Stimulated activated CD4-positive, alpha-beta T cell treated with anti-CD3 and anti-CD28 coated beads, Interleukin-2, amount 100 ng/mL, for 48 hours (primary cell): ENCODE measurements around the gene IGF1R.

Source experiments
- DNase-seq, 2 donors: peaks; one replicate each; pipeline ENCODE4 v3.0.0-alpha.2; 2020

The IGF1R gene

DNA sequence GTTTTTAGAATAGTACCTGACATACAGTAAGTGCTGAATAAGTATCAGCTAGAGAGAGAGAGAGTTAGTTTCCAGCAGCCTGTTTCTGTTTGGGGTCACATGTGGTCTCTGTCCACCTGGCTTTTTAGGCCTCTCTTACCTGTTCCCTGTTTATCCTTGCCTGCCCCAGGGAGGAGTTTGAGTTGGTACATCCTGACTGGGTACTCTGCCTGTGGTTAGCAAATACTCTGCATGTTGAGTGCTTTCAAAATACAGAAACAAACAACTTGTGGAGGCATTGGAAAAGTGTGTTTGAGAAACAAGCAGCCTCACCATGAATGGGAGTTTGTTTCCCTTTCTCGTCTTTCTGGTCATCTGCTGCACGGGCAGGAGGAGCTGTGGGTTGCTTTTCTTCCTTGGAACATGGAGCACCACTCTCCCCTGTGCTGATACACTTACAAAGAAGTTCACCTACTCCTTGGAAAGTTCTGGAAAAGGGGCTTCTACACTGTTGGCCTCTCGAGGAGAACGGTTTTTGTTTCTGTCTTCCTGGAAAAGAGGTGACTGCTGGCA, 193.2 kb downstream of the IGF1R start:
- no peak for DNase-seq

DNA sequence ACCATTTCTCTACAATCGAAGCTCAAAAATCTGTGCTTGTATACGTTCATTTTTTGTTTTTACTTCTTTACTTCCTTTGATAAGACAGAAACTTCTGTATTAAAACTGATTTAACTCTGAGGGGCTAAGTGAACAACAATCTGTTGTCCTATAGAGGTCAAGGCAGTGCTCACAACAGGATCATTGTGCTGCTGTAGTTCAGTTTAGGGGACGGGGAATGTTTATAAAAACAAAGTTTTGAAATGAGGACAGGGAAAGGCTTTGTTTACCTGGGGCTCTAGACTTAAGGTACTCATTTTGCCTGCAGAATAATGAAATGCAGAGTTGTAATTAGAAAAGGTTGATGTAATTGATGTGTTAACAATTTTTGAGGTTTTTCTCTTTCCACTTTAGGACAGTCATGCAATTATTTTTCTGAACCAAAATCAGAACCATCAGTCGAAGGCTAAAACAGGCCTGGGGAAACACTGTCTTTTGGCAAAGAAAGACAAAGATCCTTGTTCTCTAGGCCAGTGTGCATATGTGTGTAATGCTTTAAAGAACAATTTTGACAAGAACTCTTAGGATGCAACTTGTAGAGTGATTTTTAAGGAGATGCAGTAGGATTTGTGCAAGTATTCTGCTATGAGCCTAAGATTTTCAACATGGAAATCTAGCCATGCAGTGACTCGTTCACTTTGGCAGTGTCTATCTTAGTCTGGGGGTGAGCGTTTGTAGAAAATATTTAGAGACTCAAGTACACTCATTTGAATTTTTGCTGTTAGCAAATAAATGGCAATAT, 194.0 kb downstream of the IGF1R start:
- DNase-seq: no peak

DNA sequence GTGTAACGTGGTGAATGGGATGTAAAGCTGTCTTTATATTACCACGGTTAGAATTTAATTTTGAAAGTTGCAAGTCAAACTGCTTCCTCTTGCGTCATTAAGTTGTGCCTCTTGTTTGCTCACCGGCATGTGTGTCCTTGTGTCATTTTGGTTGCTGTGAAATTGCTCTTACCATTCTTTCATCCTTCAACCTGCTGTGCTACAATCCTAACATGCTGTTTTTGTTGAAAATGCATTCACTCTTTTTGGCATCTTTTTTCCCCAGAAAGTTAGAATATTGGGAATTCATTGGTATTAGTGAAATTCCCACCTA, 194.6 kb downstream of the IGF1R start:
- no peak for DNase-seq

DNA sequence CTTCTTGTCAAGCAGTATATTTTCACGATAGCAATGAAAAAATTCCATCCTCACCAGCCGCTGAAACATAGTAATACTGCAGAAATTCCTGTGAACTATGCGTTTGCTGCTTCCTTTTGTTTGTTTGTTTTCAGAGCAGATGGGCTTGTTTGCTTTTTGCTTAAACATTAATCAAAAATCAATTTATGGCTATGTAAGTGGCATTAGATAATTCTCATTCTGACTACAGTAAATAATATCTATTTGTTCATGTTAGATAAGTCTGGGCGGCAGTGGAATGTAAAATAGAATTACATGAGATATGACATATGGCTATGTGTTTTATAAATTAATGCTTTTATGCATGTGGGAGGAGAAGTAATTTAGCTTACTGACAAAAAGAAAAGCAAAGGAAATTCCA, 195.5 kb downstream of the IGF1R start:
- no peak for DNase-seq

DNA sequence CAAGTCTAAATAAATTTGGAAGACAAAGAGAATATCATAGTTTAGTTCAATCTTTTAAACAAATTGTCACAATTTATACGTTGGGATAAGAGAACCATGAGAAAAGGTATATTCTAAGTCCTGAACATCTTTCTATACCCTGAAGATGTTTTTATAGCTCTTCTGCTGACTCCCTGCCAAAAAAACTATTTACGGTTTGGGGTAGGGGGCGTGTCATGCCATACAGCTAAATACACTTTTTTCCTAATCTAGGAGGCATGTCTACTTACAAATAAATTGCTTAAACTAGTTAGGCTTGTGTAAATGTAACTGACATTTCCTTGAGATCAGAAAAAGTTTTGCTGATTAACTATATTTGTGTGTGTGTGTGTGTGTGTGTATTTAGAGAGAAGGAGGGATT, 195.9 kb downstream of the IGF1R start:
- DNase-seq: no peak

DNA sequence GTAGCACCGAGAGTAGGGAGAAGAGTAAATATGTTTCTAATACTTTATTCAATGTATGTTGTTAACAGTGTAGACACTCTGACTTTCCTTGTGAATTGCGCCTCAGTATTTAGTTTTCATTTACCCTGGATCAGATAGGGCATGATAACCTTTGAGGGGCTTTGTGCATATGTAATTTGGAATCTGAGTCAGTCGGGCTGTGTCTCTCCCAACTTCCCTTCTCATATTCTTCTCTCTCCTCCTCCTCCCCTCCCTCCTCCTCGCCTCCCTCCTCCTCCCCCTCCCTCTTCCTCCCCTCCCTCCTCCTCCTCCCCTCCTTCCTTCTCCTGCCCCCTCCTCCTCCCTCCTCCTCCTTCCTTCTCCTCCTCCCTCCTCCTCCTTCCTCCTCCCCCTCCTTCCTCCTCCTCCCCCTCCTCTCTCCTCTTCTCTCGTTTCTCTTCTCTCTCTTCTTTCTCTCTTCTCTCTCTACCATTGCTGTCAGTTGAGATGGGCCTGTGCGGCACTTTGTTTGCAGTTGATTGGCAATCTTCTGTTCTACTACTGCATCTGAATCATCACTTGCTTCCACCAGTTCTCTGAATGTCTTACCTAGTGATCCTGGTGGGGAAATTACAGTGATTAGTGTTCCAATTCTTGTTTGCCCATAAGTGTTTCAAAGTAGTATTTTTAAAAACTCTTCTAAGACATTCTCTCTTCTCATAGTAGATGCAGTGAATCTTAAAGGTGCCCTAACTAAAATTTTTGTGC, 197.0 kb downstream of the IGF1R start:
- no peak for DNase-seq

DNA sequence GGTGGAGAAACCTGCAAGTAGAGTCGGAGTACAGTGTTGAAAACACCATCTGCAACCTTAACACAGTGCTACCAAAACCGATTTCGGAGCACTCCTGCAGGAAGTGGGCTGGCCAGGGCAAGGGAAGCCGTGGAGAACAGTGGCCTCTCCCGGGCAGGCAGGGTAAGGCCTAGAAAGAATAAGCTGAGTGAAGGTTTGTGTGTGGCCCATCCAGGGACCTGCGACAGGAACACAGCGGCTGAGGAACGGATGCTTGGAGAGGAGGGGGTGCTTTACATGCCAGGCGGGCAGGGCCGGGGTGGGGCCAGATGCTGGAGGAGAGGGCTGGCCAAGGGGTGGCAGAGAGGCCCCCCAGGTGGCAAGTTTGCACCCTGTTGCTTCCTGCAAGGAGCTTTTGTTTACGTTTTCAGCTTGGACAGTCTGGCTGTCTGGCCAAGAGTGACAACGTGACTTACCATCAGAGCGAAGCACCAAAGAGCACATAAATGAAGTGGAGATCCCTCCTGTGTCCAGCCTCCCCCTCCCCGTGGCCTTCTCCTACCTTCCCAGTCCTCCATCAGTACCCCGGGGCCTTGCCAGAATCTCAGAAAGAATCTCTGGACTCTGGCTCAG, 202.7 kb downstream of the IGF1R start:
- DNase-seq: peak; percentile 48 to 57

DNA sequence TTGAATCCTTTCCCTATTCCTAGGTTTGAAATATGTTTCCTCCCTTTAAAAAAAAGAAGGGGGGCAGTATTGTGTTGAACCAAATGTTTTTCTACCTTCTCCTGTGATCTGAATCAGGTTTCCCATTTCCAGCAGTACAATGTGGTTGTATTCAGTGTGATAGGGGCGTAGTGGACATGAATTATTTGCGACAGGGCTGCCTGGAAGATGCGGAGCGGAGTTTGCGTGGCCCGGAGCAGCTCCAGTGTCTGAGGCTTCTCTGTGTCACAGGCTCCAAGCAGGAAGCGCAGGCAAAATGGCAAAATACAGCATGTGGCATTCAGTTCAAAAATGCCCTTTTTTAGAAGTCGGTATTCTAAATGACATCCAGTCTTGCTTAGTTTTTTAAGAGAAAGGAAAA, 204.8 kb downstream of the IGF1R start:
- peak; percentile 65 to 68 for DNase-seq

DNA sequence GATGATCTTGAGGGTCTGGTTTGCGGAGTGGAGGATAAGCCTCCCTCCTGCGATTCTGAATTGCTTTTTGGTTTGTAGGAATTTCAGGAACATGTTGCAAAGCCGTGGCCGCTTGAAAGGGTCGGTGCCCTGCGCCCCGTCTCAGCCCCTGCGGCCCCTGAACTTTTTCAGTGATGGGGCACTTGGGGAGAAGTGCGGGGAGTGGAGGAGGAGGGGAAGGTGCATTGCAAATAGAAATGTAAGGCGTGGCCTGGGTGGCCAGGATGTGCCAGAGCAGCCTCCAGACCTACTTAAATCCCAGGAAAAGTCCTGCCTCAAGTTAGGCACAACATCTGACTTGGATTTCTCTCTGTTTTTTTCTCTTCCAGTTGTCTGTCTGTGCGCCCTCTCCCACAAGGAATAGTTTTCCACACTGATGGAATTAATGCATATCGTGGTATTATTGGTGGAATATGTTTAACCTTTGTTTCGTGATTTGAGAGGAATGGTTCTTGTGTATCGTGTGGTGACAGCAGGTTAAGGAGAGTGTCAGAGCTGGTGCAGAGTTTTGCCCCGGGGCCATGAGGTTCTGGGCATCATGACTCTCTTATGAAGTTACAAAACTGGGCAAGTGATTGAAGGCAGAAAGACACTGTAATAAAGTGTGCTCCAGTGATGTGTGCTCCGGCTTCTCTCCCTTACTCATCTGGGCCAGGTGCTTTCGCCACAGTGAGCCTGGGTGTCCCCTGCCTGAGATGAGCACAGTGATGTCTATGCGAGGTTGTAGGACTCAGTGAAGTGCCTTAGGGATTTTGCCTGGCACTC, 205.5 kb downstream of the IGF1R start:
- DNase-seq: no peak

DNA sequence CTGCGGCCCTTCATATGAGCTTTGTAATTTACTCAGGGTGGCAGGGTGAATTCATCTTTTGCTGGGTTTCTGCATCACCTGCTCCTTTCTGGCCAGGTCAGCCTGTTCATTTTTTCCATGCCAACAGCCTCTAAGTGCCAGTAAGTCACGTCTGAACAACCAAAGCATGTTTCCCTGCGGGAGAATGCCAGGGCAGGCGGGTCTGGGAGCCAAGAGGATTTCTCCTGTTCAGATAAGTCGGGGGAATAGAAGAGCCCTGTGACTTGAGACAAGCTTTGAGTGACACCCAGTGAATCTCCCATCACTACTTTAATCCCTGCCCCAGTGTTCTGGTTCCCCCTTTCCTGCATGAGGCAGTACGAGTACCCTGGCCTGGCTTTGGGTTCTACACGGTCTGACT, 206.2 kb downstream of the IGF1R start:
- no peak for DNase-seq

DNA sequence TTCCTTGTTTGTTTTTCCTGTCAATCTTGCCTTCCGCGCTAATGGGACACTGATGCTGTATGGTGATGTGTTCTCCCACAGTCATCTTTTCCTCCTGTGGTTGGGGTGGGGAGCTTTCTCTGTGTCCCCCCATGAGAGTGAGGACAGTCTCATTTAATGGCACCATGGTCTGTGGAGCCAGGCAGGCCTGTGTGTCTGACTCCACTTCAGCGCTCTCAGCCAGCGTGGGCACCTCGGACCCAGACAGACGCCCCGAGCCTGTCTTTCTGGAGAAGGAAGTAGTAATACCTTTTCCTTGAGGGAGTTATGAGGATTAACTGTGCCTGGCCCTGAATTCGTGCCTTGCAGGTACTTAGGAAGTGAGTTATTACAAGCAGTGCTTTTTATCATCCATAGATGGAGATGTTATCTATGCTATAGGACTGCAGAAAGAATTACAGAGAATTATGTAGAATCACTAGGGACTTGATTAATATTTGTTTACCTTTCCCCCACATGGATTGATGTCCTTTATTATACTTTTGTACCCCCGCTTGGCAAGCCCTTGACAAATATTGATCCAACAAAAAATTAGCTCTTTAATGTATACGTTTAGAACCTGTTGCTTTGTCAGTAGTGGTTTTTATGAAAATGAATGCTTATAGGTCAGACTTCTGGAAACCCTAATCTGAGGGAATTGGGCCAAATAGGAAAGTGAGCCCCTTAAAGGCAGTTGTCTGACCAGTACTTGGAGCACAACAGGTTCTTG, 206.9 kb downstream of the IGF1R start:
- no peak for DNase-seq

DNA sequence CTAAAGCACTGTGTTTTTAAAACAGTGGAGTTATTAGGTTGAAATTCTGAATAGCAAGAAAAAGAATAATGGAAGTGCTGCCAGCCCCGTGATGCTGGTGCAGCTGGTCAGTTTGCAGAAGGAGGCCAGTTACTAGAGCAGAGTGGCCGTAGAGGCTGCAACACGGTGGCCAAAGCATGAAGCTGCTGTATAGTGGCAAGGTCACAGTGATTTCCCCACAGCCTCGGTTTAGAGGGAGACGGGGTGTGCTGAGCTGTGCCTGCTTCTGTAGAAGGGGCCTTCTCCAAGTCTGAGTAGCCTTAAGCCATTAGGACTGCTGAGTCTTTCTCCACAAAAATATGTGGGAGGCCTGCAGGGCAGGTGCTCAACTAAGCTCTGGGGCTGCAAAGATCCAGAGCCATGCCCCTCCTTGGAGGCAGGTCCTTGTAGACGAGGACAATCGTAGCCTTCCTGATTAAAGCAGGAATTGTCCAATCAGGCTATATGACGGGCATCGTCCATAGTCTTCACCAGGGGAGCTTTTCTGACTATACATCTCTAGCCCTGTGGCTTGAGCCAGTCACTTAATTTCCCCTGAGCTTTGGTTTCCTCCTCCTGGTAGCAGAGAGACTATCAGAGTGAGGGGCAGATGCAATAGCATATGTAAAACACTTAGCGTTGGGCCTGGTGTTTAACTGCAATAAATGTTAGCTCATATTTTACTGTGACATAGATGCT, 207.6 kb downstream of the IGF1R start:
- DNase-seq: no peak

DNA sequence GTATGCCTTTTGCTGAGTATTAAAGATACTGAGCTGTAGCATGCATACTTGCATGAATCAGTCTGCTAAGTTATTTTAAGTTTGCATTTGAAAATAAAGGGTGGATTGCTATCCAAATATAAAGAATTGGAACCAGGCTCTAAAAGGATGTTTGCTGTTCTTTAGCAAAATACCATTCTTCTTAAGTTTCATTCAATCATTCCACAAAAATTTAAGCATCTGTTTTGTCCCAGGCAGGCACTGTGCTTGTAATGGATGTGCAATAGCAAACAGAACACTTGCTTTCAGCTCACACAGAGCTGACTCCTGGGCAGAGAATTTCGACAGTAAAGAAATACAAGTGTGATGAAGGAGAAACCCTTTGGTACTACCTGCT, 208.2 kb downstream of the IGF1R start:
- no peak for DNase-seq

DNA sequence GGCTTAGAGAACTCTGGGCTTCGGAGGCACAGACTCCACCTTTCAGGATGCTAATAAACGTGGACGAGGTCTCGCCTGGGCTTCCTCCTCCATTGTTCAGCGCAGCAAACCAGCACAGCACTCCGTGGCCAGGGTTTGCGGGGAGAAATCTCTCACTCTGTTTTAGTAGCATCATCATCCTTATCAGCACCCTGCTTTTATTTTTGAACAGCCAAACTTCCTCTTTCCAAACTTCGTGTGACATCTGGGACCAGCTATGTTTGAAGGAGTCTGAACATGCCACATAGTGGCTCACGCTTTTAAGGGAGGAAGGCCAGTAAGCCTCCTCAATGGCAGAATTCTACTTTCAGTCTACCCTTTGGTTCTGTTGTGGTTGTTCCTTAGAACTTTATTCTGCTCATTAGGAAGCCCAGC, 210.3 kb downstream of the IGF1R start:
- no peak for DNase-seq

DNA sequence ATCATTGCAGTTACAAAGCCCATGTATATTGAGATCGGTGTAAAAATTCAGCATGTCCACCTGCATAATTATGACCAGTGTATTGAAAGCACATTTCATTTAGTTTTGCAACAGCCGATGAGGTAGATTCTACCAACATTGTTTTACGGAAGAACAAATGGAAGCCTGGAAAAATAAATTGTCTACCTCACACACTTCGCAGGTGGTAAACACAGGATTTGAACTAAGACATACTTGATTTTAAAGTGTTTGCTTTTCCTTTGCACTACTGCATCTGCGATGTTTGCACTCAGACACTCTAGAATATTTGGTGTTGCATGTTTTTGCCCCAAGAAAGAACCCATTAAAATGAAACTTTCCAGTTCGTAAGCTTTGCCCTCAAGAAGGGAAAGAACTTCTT, 210.8 kb downstream of the IGF1R start:
- DNase-seq: no peak

DNA sequence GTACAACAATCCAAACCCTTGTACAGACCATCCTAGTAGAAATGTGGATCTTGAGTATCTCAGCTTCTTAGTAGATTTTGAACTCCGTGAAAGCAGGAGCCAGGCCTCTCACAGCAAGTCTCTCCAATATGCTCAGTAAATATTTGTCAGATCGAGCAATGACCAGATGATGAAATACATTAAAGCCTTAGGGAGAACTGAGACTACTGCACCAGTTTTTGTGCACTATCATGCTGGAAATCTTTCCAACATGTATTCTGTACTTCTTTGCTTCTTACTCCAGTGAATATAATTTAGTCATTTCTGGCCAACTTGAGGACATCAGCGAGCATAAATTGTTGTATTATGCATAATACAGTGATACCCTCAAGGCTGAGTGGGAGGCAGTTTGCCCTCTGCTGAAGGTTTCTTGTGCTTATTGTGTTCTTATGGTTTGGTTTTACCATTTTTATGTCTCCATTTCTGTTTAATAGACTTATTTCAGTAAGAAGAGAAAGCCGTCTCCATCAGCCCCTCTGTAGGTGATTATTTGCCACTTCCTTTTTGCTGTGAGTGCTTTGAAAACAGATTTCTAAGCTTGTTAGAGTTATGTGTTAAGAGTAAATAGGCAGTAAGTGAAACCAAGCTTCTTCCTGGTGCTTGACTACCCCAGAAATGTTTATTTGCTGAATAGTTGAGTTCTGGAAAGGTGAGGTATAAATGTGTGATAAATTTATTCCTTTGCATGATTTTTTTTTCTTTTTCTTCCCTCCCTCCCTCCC, 212.1 kb downstream of the IGF1R start:
- no peak for DNase-seq

DNA sequence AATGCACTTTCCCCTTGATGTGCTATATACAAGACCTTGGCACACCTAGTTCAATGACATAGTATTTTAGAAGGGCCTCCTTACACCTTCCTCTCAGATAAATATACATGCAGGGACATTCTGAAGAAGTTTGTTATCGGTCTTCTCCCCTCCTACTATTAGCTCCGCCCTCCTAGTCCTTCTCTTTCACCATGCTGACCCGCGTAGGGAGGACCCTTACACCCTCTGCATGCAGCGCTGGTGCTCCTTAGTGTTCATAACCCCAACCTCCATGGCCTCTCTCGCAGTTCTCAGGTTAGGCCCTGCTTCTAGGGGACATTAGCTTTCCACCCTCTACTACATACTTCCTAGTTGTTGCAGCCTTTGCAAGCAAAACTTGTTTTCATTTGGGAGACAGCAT, 212.8 kb downstream of the IGF1R start:
- no peak for DNase-seq

DNA sequence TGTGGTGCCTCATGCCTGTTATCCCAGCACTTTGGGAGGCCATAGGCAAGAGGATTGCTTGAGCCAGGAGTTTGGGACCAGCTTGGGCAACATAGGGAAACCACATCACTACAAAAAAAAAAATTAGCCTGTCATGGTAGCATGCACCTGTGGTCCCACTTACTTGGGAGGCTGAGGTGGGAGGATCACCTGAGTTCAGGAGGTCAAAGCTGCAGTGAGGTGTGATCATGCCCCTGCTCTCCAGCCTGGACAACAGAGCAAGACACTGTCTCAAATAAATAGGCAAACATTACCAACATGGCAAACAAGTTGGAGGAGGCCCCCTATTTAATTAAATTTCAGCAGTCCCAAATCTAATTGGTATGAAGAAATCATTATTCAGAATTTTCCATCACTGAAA, 215.6 kb downstream of the IGF1R start:
- no peak for DNase-seq

DNA sequence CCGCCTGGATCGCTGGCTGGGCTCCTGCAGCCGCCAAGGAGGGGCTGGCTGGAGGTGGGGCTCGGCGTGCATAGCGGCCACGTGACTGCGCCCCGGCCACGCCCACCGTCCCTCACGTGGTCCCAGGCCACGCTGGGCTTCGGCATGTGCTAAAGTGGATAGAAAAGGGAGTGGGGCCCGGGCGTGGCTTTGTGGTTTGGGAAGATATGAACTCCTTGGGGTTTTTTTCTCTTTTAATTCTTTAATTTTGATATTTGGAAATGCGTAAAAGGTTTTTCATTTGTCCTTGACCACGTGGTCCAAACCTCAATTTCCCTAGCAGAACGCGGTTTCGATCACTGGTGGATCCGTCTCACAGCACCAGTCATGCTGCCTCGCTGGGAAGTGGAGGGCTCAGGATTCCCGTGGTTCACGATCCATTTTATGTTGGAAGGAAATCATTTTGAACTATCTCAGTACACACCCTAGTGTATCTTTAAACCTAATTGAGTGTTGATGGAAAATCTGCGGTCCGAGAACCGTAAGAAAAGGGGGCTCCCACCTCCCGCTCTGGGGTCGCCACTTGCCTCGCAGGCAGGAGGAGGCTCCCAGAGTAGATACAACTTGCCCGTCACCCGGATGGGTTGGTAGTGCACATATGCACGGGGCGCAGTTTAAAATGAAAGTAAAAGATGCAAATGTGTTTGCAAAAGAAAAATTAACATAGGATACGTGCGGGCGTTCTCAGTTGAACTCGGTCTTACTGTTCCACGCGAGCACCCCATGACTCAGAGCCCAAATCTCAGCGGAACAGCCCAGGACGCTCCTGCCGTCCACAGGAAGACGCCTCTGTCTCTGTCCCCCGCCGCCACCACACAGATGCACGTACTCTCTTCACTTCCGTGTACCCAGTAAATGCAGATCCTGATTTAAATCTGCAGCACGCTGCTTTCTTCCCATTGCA, 217.3 kb downstream of the IGF1R start:
- DNase-seq: peak; percentile 61 to 63

DNA sequence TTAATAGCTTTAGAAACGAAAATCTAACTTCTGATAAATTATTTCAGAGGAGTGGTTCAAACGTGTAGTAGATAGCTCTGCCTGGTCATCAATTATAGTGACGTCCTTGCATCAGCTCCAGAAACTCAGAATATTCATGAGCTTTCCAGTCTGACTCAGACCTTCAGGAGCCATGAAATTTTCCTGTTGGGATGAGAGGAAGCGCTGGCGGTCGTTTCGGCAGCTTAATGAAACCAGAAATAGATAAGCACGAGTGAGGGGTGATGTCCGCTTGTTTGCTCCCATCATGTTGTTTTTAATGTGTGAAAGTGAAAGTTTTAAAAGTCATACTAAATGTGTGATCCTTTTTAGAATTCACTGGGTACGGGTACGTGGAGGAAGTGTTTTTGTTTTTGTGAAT, 218.2 kb downstream of the IGF1R start:
- DNase-seq: no peak
